ENCODE data around the gene UBE2H.

GRCh38 chr7:129843978-129844840, 108.6 kb downstream of the UBE2H start:
- TF ChIP-seq CTCF (optimal IDR thresholded peaks at IDR 0.05 in 1 of 3, IDR thresholded peaks at IDR 0.05 in 1 of 3, conservative IDR thresholded peaks at IDR 0.05 in 1 of 3; ENCODE audit: extremely low read depth in 1 of 3, insufficient read depth in 2 of 3, low read length in 3 of 3) (no peak), EZH2 (IDR thresholded peaks at IDR 0.05; ENCODE audit: low read length) (no peak)
